HS-27A (cell line): ENCODE measurements around the gene AKAP3.

Experiments used
- DNase-seq: peaks from one replicate; pipeline ENCODE4 v3.0.0-alpha.2; 2012; ENCODE audit warnings: low read depth, missing footprints

The AKAP3 gene

DNA sequence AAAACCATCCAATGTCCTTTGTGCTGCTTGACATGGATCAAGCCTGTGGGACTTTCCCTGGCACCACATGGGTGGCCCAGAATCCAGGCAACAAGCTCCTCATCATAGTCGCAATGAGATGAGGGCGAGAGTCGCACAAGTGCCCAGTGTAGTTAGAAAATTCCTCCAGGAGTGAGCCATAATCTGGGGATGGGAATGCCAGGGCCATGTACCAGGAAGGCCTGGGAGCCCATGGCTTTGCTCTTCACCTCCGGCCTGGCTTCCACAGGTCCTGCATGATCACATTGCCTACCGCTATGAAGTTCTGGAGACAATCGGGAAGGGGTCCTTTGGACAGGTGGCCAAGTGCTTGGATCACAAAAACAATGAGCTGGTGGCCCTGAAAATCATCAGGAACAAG, 53.0 kb downstream of the AKAP3 start:
- no peak for DNase-seq

- no peak for DNase-seq
Measured at GRCh38 chr12:4591180-4591687, 57.6 kb downstream of the AKAP3 start.

- no peak for DNase-seq
Measured at GRCh38 chr12:4589941-4590340, 58.9 kb downstream of the AKAP3 start.

DNA sequence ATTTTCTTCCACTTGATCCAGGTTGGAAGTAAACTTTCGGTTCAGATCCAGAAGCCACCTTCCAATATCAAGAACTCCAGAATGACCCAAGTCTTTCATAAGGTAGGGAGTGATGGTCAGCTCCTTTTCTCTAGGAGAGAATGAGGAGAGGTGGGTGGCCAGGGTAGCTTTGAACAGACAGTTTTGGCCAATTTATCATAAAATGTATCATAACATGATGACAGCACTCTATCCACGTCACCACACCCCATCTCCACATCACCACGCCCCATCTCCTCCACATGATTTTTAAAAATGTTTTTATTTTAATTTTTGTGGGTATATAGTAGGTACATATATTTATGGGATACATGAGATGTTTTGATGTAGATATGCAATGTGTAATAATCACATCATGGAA, 59.9 kb downstream of the AKAP3 start:
- no peak for DNase-seq

GRCh38 chr12:4587108-4587507, 61.7 kb downstream of the AKAP3 start:
- no peak for DNase-seq

DNA sequence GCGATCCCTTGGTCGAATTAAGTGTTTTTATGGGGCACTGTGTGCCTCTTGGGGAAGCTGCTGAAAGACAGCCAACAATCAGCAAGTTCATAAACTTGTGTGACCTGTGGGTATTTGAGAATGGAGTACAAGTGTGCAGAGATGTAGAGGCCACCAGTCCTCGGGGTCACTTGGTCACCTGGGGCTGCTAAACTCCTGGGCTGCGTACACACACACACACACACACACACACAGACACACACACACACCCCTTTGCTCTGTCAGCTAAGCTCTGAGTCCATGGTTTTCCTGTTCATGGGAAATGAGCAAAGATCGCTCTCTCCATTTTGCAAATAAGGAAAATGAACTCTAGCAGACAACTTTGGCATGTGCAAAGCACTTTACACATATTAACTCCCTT, 62.4 kb downstream of the AKAP3 start:
- DNase-seq: no peak

- no peak for DNase-seq
Measured at GRCh38 chr12:4584896-4585295, 64.0 kb downstream of the AKAP3 start.

GRCh38 chr12:4584281-4584680, 64.6 kb downstream of the AKAP3 start:
- no peak for DNase-seq

DNA sequence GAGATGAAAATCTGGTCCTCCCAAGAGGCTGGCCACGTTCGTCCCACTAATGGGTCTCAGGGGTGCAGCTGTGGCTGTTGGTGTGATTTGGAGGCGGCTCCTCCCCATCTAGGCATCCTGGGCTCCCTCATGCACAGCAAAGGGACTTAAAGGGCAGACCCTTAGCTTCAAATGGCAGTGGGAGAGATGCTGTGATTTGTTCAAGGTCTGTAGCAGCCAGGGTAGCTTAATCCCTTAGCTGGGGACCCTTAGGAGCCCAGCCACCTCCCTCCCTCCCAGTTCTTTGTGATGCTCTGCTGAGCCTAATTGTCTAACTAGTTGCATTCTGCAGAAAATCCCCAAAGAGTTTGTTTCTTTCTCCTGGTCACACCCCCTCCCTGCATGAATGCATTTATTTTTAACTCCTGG, 68.6 kb downstream of the AKAP3 start:
- no peak for DNase-seq

- no peak for DNase-seq
Measured at GRCh38 chr12:4579305-4580102, 69.3 kb downstream of the AKAP3 start.

- no peak for DNase-seq
Measured at GRCh38 chr12:4572680-4573079, 76.2 kb downstream of the AKAP3 start.

DNA sequence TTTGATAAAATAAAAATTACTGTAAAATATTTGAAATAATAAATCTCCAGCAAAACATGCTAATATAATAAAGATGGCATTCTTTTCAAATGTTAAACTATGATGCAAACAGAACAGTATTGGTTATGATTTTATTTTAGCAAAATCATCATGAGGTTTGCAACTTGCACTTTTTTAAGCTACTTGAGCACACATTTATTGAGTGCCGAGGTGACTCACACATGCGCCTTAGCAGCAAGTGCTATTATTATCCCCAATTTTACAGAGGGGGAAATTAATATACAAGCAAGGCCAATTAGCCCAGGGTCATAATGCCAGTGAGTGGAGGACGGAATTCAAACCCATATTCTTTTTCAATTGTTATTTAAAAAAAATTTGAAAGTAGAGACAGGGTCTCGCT, 79.6 kb downstream of the AKAP3 start:
- no peak for DNase-seq

DNA sequence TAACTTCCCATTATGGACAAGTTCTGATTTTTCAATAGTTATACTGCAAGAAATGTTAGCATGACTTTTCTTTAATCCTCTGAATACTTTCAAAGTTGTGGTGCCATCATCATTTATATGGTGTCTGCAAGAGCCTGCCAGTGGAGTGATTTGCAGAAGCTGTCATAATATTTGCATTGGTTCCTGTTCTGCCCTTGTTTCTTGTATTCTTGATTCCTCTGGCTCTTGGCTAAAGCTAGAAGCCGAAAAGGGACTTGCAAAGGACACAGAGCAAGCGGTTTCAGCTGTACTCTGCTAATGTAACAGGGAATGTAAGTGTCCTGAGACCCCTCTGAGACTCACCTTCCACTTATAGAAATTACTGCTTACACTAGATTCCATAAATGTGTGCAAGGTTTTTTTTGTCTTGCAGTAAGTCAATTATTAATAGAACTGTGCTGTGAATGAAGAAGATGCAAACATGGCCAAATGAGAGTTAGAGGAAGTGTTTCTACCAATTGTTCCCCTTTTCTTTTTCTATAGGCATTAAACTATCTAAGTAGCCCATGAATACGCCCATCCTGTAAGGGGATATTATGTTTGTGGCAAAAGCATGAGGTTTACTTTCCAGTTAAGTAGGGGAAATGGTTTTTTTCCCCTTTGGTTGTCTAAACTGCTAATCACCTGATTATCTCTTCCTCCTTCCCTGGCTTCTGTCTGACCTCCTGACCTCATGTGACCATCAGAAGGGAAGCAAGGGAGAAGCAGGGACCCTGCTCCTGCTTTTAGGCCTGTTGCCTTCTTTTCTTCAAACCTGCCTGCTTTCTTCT, 81.6 kb downstream of the AKAP3 start:
- DNase-seq: no peak

- no peak for DNase-seq
Measured at GRCh38 chr12:4566474-4566873, 82.4 kb downstream of the AKAP3 start.
